Bronchial epithelial cell (primary cell): ENCODE measurements around the gene C19orf25. TPM values are rescaled to one million over a fixed set of nuclear protein-coding genes. Genes with fewer than 3 reads are reported as not detected.

Source experiments
- DNase-seq: peaks from one replicate; pipeline ENCODE4 v3.0.0-alpha.2; 2010; ENCODE audit warnings: low read depth
- FAIRE-seq: peaks from 2 replicates; lab custom pipeline; 2011; peaks lifted over from hg19 to GRCh38; lab: Jason Lieb, UNC
- H3K27me3 ChIP-seq: 2 replicates; pipeline ENCODE4 v1.5.1; 2011; ENCODE audit warnings: low read length; ENCODE audit not compliant: control insufficient read depth, insufficient read depth
- H3K36me3 ChIP-seq: 2 replicates; pipeline ENCODE4 v1.5.1; 2011; ENCODE audit warnings: low read length; ENCODE audit not compliant: control insufficient read depth, insufficient read depth
- H3K4me3 ChIP-seq: 2 replicates; pipeline ENCODE4 v1.5.1; 2011; ENCODE audit warnings: mild to moderate bottlenecking, low read depth, low read length, control low read depth
- CTCF ChIP-seq: IDR thresholded peaks from 2 replicates; pipeline ENCODE4 v1.5.1; 2011; ENCODE audit warnings: mild to moderate bottlenecking, moderate library complexity, low read length, control low read depth, inconsistent platforms; ENCODE audit not compliant: insufficient read depth, severe bottlenecking
- total RNA-seq: library from RNA; depleted of rRNA; stranded (reverse); fragments of >200 nt; gene quantifications from 2 replicates; pipeline ENCODE4 v1.2.1, GENCODE V29; 2014

Gene C19orf25
- total RNA-seq, 1 donor from 2014 or later: 24.7 TPM

DNA sequence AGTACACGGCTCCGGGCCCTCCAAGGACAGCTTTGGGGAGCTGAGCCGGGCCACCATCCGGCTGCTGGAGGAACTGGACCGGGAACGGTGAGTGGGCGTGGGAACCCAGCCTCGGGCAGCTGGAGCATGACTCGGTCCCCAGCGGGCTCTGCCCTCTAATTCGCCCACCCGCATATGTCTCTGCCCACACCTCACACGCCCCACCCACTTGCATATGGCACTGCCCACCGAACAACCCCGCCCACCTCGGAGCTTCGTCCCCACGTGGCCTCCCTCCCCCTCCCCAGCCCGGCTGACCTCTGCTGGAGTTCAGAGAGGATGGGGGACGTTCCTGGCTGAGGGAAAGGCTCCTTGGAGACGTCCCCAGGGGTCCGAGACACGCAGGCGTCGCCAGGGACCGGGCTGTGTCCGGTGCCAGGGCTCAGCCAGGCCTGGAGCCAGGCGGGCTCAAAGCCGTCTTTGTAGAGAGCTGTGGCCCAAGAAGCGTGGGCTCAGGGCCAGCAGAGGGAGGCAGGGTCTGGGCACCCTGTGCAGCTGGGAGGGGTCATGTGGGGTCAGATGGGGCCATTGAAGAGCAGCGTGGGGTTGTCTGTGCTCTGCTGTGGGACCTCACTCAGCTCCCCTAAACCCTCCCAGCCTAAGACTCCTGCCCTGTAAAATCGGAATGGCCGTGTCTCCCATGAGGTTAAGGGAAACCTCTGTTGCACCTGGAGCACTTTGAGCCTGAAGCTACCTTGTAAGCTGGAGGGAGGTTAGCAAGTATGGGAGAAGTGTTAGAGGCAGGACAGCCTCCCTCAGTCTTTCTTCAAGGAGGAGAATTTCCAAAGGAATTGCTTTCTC, 25.3 kb downstream of the C19orf25 start:
- FAIRE-seq: no peak
- Histone ChIP-seq H3K36me3 (no peaks in the 10 kb centered on the region), H3K4me3 (no peak overlapping the region), H3K27me3 (peaks cover 43% of the 10 kb centered on the region)
- peak; percentile 17 for DNase-seq
- no peak for TF ChIP-seq CTCF

DNA sequence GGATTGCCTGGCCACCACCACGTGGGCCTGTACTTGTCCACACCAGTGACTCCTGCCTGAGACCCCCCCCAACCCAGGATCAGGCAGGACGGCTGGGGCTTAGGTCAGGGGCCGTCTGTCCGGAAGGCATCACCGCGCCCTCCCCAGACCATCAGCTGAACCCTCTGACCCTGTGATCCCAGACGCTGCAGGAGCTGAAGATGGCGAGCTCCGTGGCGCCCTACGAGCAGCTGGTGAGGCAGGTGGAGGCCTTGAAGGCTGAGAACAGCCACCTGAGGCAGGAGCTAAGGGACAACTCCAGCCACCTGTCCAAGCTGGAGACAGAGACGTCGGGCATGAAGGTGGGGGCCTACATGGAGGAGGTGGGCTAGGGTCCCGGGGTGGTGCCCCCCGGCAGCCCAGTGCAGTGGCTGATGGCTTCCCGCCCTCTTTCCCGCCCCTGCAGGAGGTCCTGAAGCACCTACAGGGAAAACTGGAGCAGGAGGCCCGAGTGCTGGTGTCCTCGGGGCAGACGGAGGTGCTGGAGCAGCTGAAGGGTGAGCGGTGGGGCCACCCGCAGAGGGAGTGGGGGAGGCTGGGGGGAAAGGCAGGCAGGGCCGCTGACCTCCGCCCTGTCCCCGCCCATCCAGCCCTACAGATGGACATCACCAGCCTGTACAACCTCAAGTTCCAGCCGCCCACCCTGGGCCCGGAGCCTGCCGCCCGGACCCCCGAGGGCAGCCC, 26.1 kb downstream of the C19orf25 start:
- FAIRE-seq (no peak), DNase-seq (no peak)
- H3K4me3 ChIP-seq: no peak overlapping the region
- no peak for TF ChIP-seq CTCF
- no peaks in the 10 kb centered on the region for H3K36me3 ChIP-seq
- peaks cover 43% of the 10 kb centered on the region for H3K27me3 ChIP-seq

DNA sequence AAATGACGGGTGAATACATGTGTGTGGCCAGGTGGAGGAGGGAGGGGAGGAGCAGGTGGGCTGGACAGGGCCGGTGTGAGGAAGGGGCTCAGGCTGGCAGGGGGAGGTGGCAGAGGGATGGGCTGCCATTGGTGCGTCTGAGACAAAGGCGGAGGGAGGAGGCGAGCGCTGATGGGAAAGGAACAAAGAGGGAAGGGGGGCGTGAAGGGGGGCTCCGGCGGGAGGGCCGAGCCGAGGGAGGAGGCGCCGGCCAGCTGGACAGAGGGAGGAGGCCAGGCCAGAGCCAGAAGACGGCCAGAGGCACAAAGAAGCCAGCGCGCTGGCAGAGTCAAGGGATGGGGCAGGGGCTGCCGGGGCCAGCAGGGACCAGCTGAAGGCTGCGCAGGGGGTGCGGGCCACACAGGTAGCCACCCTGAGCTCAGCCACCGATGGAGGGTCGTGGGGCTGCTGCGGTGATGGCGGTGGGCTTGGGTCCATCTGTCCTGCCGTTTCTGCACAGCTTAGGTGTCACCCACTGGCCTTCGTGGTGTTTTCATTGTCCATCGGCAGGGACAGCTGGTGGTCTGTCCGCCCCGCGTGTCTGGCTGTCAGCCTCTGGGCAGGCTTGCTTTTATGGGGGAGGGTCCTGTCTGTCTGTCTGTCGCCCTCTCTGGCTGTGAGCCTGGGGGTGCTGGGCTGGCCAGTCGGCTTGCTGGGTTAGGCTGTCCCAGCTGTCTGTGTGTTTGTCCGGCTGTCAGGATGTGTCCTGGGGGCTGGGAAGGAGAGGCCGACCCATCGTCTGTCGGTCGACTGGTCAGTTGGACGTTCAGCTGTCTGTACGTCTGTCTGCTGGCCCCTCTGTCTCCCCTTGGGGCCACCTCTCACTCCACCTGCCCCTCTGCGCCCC, 26.9 kb downstream of the C19orf25 start:
- no peak for FAIRE-seq
- Histone ChIP-seq H3K27me3 (peaks cover 49% of the 10 kb centered on the region), H3K36me3 (no peaks in the 10 kb centered on the region), H3K4me3 (no peak overlapping the region)
- DNase-seq: no peak
- TF ChIP-seq CTCF: no peak

DNA sequence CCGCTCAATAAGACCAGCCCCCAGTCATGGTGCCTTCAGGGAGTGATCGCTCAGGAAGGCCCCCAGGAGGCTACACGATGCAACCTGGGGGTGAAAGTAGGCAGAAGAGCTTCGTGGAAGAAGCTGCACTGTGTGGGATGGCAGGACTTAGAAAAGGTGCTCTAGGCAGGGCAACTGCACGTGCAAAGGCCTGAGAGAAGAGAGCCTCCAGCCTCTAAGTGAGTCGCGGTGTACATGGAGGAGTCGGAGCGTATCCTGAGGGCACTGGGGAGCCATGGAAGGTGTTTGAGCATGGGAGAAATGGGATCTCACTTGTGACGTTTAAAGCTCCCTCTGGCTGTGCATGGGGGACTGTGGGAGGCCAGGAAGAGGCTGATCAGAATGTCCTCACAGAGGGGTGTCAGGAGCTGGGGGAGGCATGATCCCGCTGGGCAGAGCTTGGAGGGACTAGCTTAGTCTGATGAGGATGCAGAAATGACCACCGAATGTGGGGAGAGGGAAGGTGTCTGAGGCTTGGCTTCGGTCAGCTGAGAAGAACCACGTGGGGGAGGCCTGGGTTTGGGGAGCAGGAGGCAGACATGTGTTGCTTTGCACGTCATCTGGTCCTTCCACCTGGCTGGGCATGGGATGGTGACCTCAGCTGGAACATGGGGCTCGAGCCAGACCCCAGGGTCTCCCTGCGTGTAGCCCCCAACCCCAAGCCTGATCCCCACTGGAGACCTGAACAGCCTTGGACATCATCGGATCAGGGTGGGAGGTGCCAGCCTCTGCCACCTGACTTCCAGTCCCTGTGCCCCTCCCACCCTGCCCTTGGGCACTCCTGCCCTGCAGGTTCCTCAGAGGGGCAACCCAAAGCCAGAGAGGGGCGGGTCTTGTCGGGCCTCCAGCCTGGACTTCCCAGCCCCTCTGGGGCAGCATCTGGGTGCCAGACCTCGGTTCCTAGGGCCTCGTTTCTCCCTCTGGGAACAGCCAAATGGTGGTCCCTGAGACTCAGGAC, 28.0 kb downstream of the C19orf25 start:
- FAIRE-seq (peak; percentile 95), DNase-seq (no peak)
- TF ChIP-seq CTCF: no peak
- Histone ChIP-seq H3K36me3 (no peaks in the 10 kb centered on the region), H3K4me3 (no peak overlapping the region), H3K27me3 (peaks cover 57% of the 10 kb centered on the region)
